HL-60/S4 (cell line): ENCODE data around the gene CRYL1.

Source experiments
- in situ Hi-C: fragments of 300-500 bp; cut with MboI; formaldehyde crosslinking; loops from 2 replicates; pipeline ENCODE4 v1.14.3; 2022; ENCODE audit warnings: low sequenced_read_pairs

The CRYL1 gene

DNA sequence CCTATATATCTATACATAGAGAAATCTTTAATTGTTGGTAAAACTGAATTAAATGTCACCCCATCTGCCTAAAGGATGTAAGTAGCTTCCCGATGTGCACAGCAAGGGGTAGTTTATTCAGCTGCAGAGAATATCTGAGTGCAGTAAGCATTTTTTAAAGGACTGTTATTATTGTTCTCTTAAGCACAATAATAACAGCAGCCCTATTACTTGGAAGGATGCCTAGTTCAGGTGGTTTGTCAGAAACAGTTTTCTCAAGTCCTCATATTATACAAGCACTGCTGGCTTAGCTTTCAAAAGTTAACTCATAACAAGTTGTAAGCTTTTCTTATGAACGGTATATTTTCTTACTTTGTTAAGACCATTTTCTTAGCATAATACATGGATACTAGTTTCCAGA is 142.6 kb downstream of the CRYL1 start:
- in situ Hi-C loops, result no loop called here

DNA sequence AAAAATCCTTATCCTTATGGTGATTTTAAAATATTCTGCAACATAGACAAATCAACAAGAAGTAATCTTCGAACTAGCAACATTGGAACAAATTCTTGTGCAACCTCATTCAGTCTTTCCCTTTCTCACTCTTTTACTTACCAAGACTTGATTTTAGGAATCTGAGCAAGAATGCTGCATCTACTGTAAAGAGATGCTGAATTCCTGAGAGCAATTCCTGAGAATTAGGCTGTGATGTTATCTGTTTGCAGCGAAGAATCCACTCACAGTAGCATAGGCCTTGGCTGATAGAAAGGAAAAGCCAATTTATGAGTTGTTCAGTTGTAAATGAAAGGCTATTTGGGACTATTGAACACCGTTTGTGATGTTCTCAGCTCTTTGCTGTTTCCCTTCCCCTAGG is 144.3 kb downstream of the CRYL1 start:
- in situ Hi-C loops, result no loop called here

DNA sequence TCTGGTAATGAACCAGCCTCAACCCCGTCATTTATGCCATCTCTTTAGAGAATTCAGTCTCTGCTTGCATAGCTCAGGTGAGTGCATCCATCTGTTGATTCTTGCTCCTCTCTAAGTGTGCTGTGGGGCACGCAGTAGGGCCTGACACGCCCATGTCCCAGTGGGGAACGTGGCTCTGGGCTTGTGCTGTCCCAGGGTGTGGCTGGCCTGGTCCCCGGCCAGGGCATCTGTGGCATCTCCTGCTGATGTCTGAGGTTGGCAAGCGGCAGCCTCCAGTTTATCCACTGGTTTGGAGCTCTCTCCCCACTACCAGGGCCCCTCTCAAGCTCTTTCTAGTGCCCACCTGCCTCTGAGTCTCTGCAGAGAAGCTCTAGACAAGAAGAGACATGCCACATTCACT is 146.9 kb downstream of the CRYL1 start:
- in situ Hi-C loops, result no loop called here

DNA sequence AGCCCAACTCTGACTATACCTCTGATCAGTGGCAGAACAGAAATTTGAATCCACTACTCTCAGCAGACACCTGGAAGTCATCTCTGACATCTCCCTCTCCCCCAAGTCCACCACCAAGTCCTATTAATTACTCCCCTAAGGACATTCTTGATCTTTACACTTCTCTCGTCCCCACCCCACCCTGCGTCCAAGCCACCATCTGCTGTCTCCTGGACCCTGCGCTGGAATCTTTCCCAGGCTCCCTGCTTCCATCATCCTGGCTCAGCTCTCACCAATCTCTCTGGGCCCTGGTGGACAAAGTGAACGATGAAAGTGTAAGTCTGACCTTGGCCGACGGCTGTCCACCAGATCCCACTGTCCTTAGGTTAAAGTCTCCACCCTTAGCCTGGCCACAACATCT is 147.9 kb downstream of the CRYL1 start:
- in situ Hi-C loops, result no loop called here

DNA sequence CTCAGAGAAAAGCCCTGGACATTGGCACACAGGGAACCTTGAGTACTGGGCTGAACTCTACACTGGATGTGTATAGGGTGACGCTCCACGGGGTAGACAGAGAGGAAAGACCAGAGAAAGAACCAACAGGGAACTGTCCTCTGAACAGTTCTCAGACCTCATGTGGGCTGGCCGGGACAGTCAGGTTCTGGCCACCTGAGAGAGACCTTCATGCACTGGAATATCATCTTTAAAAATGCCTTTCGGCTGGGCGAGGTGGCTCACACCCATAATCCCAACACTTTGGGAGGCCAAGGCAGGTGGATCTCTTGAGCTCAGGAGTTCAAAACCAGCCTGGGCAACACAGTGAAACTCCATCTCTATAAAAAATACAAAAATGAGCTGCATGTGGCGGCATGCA is 149.8 kb downstream of the CRYL1 start:
- in situ Hi-C loops, result no loop called here

DNA sequence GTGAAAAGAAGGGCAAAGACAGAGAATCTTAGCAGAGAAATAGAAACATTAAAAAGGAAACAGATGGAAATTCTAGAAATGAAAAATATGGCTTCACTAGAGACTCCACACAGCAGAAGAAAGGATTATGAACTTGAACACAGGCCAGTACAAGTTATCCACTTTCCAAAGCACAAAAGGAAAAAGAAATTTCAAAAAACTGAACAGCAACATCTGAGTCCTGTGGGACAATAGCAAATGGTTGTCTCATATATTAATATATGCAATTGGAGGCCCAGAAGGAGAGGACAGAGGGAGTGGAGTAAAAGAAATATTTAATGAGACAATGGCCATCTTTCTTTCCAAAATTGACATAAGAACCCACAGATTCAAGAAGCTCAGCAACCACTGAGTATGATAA is 151.8 kb downstream of the CRYL1 start:
- in situ Hi-C loops, result no loop called here

DNA sequence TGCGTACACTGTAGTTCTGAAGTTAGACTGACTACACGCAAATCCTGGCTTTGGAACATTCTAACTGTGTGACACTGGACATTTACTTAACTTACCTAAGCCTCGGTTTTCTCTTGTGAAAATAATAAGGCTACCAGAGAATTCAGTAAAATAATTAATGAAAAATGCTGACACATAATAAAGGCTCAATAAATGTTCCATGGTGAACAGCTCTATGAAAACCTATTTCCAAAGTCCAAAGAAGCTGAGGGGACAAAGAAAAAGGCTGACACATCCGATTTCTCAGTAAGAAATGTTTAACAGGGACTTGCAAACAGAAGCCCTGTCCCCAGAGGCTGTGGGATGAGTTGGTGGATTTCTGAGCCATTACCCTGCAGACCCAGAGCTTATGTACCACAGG is 153.8 kb downstream of the CRYL1 start:
- in situ Hi-C loops, result no loop called here

DNA sequence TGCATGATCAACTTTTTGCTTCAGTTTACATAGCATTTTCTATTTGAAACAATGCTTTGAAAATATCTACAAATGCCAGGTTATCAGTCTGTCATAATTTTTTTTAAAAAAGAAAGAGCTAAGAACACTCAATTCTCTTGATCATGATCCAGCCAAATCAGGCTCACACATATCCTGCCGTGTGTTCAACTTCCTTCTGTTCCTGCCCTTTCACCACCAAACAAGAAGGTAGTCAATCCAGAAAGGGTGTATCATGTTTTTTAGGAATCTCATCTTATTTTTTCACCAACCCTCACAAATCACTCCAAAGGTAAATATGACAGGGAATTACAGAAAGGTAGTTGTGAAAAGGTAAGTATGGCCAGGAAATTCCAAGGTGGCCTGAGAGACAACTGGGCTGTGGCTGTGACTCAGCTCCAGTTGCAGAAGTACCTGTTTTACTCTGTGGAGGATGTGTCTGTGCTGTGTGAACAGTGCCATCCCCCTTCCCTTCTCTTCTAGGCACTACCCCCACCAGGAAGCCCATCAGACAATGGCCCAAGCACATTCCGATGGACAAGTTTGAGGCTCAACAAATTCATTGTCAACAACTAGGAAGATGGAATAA is 154.7 kb downstream of the CRYL1 start:
- in situ Hi-C loops, result no loop called here

DNA sequence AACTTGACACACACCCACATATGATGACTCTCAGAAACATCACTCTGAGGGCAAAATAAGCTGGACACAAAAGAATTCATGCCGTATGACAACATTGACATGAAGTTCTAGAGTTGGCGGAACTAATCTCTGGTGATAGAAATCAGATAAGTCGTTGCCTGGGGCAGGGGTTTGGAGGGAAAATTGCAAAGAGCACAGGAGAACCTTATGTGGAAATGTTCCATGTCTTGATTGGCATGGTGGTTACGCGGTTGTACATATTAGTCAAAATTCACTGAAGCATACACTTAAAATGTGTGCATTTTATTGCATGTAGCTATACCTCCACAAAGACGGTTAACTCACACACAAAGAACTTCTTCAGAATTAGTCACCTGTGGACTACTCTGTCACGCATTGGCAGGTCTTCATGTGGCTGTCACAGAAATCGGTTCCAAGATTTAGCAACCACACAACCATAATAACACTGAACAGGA is 155.7 kb downstream of the CRYL1 start:
- in situ Hi-C loops, result no loop called here

DNA sequence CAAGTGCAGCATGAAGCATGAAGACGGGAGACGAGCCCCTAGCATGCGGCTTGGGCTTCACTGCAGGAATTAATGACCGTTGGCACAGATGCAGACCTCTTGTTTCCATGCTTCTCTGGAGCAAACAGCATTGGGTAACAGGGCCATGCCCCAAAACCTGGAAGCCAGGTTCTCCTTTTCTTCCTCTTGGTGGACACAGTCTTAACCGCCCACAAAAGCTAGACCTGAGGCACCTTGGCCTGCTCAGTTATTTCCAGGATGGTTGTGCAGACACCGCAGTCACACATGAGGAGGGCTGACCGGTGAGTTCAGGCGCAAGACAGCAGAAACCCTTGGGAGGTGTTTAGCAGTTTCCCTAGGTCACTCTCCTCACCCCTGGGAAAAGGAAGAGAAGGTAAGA is 159.6 kb downstream of the CRYL1 start:
- in situ Hi-C loops, result no loop called here

DNA sequence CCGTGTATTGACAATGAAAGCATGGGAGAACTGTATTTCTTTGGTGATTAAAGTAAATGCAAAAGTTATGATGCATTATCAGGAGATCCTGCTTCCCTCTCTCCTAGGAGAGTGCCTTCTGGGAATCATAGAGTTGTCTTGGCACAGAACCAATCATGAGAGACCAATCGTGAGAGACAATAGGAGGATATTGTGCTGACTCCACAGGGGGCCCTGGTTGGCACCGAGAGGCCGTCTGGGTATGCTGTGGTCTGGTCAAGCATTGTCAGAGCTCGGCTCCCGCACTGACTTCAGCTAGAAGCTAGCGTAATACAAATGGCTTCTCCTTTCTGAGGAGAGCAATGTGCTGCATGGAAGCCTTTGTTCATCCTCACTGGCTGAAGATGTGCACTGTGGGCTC is 162.1 kb downstream of the CRYL1 start:
- in situ Hi-C loops, result no loop called here

DNA sequence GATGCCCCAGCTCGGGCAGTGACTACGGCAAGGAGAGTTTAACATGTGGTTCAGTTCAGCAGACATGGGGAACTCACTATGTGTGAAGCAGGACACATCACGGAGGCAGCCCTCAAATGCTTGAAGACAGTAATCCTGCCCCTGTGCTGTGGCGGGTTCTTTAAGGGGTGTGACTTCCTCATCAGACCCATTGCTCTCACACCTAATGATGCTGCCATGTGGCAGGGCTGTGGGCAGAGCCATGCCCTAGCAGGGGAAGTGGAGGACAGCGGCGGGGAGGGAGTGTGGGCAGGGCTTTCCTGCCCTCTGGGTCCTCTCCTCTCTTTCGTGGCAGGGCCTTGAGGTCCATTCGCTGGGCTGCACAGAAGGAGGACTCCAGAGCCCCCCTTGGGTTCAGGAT is 162.5 kb downstream of the CRYL1 start:
- in situ Hi-C loops, result no loop called here

DNA sequence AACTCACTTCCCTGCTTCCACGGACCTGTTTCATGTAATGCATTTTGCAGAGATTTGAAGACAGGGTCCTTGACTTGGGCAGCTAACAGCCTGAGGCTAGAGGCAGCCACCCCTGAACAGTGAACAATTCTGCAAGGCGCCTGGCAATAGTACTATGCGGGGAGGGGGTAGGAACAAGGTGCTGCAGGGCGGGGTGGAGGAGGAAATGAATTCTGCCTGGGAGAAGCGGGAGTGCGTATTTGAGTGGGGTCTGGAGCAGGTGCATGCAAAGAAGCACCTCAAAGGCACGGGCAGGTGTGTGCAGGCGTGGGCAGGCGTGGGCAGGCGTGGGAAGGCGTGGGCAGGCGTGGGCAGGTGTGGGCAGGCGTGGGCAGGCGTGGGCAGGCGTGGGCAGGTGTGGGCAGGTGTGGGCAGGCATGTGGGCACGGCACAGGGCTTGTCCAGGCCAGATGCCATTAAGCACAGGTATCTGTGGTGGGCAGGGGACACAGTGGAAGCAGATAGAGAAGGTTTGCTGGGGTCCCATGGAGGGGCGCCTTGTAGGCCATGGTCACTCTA is 163.1 kb downstream of the CRYL1 start:
- in situ Hi-C loops, result no loop called here

DNA sequence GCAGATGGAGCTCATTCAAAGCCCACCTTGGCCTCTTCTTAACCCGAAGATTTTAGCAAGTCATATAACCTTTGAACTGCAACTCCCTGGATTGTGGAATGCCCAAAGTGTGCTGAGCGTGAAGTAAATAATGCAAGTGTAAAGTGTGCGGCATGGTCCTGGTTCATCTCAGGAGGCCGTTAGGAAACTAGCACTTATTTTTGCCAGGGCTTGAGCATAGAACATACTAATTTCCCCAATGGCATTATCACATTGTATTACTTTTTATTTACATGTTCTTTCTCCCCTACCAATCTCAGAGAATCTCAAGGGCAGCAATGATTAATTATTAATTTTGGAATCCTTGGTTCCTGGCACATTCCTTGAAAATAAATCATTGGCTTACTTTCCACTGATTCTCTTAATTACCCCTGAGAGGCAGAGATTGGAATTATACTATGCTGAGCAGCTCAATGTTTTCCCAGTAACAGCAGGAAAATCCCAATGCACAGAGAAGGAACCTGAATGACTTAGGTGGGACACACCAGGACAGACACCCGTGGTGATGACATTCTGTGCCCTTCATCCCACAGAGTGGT is 164.7 kb downstream of the CRYL1 start:
- in situ Hi-C loops, result no loop called here

DNA sequence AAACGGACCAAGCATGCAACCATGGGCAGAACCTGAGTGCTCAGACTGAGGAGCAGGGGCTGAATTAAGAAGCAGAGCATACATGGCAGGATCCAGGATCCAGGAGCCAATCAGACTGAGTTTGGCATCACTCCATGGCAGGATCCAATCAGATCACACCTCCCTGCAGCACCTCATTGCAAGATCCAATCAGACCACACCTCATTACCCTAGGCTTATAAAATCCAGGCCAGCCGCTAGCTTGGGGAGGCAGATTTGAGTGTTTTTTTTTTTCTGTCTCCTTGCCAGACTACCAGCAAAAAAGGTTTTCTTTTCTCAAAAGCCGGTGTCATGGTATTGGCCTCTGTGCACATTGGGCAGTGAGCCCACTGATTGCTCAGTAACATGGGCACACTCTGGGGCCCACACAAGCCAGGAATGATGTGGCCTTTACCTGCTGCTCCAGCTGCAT is 165.6 kb downstream of the CRYL1 start:
- in situ Hi-C loops, result no loop called here

DNA sequence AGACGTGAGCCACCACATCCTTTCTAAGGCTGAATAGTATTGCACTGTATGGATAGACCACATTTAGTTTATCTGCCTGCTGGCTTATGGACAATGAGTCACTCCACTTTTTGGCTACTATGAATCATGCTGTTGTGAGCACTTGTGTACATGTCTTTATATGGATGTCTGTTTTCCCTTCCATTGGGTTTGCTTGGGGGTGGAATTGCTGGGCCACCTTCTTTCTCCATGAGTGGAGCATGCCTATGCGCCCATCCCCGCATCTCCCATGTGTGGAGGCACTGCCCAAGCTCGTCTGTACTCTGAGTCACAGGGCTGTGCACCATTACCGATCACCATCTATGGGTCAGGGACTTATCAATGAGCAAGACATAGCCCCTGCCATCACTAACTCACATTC is 166.3 kb downstream of the CRYL1 start:
- in situ Hi-C loops, result no loop called here

DNA sequence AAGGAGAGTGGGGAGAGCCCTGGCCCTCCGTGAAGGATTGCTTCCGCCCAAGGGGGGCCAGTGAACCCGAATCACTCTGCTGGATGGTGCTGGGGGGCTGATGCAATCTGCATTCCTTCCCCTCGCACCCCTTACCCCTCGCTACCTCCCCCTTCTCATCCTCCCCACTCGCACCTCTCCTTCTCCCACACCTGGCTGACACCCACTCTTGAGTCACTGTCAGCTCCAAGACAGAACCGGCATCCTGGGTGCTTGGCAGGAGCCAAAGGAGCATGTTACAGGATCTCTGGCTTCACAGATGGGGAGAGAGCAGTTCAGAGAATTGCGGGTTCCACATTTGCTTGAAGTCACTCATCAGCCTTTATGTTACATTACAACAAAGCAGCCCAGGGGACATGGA is 167.6 kb downstream of the CRYL1 start:
- in situ Hi-C loops, result no loop called here

DNA sequence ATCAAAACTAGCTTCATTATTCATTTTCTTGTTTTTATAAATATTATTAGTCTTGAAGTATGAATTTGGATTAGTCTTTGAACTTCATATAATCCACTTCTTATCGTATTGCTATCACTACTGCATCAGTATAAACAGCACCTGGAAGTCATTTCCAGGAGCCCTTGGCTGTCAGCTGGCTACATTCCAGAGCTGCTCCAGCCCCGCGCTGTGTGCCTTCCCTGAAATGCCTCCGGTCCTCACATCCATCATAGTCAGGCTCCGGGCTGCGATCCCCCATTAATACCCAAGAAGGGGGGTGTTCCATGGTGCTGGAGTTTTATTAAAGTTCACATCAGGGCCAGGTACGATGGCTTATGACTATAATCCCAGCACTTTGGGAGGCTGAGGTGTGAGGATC is 169.2 kb downstream of the CRYL1 start:
- in situ Hi-C loops, result no loop called here

DNA sequence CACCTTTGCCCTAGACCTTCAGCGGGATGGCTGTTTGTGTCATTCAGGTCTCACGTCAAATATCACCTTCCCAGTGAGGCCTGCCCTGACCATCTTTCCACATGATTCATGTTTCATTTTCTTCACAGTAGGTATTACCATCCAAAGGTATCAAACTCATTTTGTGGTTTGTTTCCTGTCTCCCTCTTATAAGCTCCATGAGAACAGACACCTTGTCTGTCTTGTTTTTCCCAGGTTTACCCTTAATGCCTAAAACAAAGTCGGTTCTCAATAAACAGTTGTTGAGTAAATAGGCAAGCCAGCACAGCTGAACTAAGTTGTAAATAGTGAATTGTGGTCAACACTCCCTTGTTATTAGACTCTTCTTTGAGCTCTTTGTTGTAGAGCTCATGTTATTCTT is 170.9 kb downstream of the CRYL1 start:
- in situ Hi-C loops, result no loop called here

DNA sequence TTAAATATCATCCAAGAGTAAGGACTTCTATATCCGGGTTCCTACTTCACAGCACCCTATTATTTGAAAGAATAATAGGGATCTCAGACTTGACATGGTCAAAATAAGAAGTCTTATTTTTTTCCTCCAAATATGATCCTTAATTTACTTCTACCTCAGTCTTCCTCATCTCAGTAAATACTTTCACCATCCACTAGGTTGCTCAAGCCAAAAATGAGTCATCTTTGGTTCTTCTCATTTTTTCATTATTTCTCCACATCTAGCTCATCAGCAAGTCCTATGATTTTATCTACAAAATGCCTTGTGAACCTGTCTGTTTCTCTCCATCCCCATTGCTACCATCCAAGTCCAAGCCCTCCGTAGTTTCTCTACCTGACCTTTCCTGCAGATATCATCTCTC is 171.7 kb downstream of the CRYL1 start:
- in situ Hi-C loops, result no loop called here
